PC-9 (cell line): Measurements from ENCODE around the gene MAB21L3. TPM values are rescaled to one million over a fixed set of nuclear protein-coding genes. Genes with fewer than 3 reads are reported as not detected.

Source experiments
- BruUV-seq: library from RNA; stranded (reverse); fragments of 400-500 nt; replicated peaks from 2 replicates; lab custom pipeline; 2021; lab: Mats Ljungman, UMichigan
- CTCF ChIA-PET: fragments of 300-600 bp; sonication (Branson Sonifier 250); formaldehyde crosslinking; loops from one replicate; lab custom pipeline; 2022; ENCODE audit warnings: antibody characterized with exemption; lab: Charles Lee
- POLR2A ChIA-PET: fragments of 300-600 bp; sonication (Branson Sonifier 250); formaldehyde crosslinking; loops from one replicate; lab custom pipeline; 2022; ENCODE audit warnings: antibody characterized with exemption; ENCODE audit not compliant: unreplicated experiment; lab: Charles Lee
- DNase-seq, 2 experiments: peaks; one replicate each; pipeline versions ENCODE4 v3.0.0 to v3.0.0-alpha.2; 2015 to 2022; ENCODE audit warnings: mixed read lengths in 1 of 2
- H2AFZ ChIP-seq: fragments of 200-600 bp; sonication (generic); 2 replicates; pipeline ENCODE4 v1.8.1; 2017; ENCODE audit warnings: antibody characterized with exemption
- H3F3A ChIP-seq: fragments of 200-600 bp; sonication (generic); 2 replicates; pipeline ENCODE4 v1.8.1; 2017; ENCODE audit warnings: antibody characterized with exemption, mild to moderate bottlenecking, low read depth; ENCODE audit not compliant: insufficient read depth
- H3K27ac ChIP-seq: fragments of 200-600 bp; sonication (generic); 2 replicates; pipeline ENCODE4 v1.6.1; 2016; ENCODE audit warnings: mixed run types
- H3K27me3 ChIP-seq: fragments of 200-600 bp; sonication (generic); 2 replicates; pipeline ENCODE4 v1.6.1; 2016; ENCODE audit warnings: low read depth, mixed run types; ENCODE audit not compliant: insufficient read depth
- H3K36me3 ChIP-seq: fragments of 200-600 bp; sonication (generic); 2 replicates; pipeline ENCODE4 v1.6.1; 2016; ENCODE audit warnings: low read depth, mixed run types
- H3K4me1 ChIP-seq: fragments of 200-600 bp; sonication (generic); replicated peaks from 2 replicates; pipeline ENCODE4 v1.6.1; 2016; ENCODE audit warnings: mixed run types; ENCODE audit not compliant: insufficient read depth
- H3K4me2 ChIP-seq: fragments of 200-600 bp; sonication (generic); 2 replicates; pipeline ENCODE4 v1.6.1; 2017; ENCODE audit warnings: mixed run types
- H3K4me3 ChIP-seq: fragments of 200-600 bp; sonication (generic); 2 replicates; pipeline ENCODE4 v1.6.1; 2016; ENCODE audit warnings: mixed run types
- H3K79me2 ChIP-seq: fragments of 200-600 bp; sonication (generic); 2 replicates; pipeline ENCODE4 v1.6.1; 2017; ENCODE audit warnings: low read depth, mixed run types
- H3K9me2 ChIP-seq: fragments of 200-600 bp; sonication (generic); 2 replicates; pipeline ENCODE4 v1.8.1; 2017; ENCODE audit warnings: mild to moderate bottlenecking; ENCODE audit not compliant: insufficient read depth
- H3K9me3 ChIP-seq: fragments of 200-600 bp; sonication (generic); 2 replicates; pipeline ENCODE4 v1.8.1; 2016; ENCODE audit warnings: low read depth; ENCODE audit not compliant: insufficient read depth
- H4K20me1 ChIP-seq: fragments of 200-600 bp; sonication (generic); 2 replicates; pipeline ENCODE4 v1.8.1; 2017; ENCODE audit not compliant: insufficient read depth
- CTCF ChIP-seq: fragments of 200-600 bp; sonication (generic); conservative IDR thresholded peaks from 2 replicates; pipeline ENCODE4 v1.6.1; 2017; ENCODE audit warnings: mixed run types, antibody characterized with exemption, mild to moderate bottlenecking, moderate library complexity
- EZH2 ChIP-seq: fragments of 200-600 bp; sonication (generic); IDR thresholded peaks from 2 replicates; pipeline ENCODE4 v1.8.0; 2017; ENCODE audit warnings: antibody characterized with exemption, low read depth
- intact Hi-C: fragments of 100-400 bp; cut with micrococcal nuclease; formaldehyde crosslinking; loops from one replicate; pipeline ENCODE4 v1.10.0; 2022; ENCODE audit not compliant: unreplicated experiment
- total RNA-seq: library from RNA; stranded (reverse); gene quantifications from 2 replicates; pipeline ENCODE4 v1.2.3, GENCODE V29; 2021

MAB21L3 gene
- total RNA-seq, 1 experiment from 2014 or later: not detected

- Histone ChIP-seq H3K4me2 (no peak overlapping the region), H3K4me3 (no peak overlapping the region), H3K27me3 (no peaks in the 10 kb centered on the region), H3K4me1 (peaks cover 17% of the 10 kb centered on the region), H2AFZ (no peak overlapping the region), H3F3A (peaks cover 3% of the 10 kb centered on the region; the same call in 1 of the 2 replicates), H3K79me2 (no peaks in the 10 kb centered on the region), H3K9me3 (no peaks in the 10 kb centered on the region), H3K36me3 (no peaks in the 10 kb centered on the region), H3K9me2 (no peaks in the 10 kb centered on the region), H3K27ac (no peak overlapping the region), H4K20me1 (no peaks in the 10 kb centered on the region)
- ChIA-PET CTCF (no interaction called here), POLR2A (no interaction called here)
- TF ChIP-seq EZH2: no peak
- TF ChIP-seq CTCF: no peak
- BruUV-seq: no TSS peak
- no peak for DNase-seq
- intact Hi-C loops: loop anchor here (10.0 kb wide), 1 partner anchor 326 kb away; no protein-coding TSS in a partner anchor
These were observed 19.2 kb downstream of the MAB21L3 start for GRCh38 chr1:116130356-116130755.

- ChIA-PET CTCF (interaction anchor here (0.7 kb wide), 1 partner anchor 106 kb away, joined by 3 read pairs; no protein-coding TSS in a partner anchor), POLR2A (interaction anchor here (0.6 kb wide), 1 partner anchor 462 kb away, joined by 11 read pairs; no protein-coding TSS in a partner anchor)
- H2AFZ ChIP-seq: no peak overlapping the region
- no peaks in the 10 kb centered on the region for H3K27me3 ChIP-seq
- DNase-seq: no peak
- H3K79me2 ChIP-seq: no peaks in the 10 kb centered on the region
- intact Hi-C loops: loop anchor here (10.0 kb wide), 1 partner anchor 326 kb away; no protein-coding TSS in a partner anchor
- no peaks in the 10 kb centered on the region for H3K36me3 ChIP-seq
- no peak overlapping the region for H3K4me3 ChIP-seq
- H3K9me2 ChIP-seq: no peaks in the 10 kb centered on the region
- no peak overlapping the region for H3K4me2 ChIP-seq
- BruUV-seq: no TSS peak
- H3K27ac ChIP-seq: no peak overlapping the region
- H3K4me1 ChIP-seq: peaks cover 9% of the 10 kb centered on the region
- no peaks in the 10 kb centered on the region for H3F3A ChIP-seq
- TF ChIP-seq CTCF (no peak), EZH2 (no peak)
- H4K20me1 ChIP-seq: no peaks in the 10 kb centered on the region
- H3K9me3 ChIP-seq: no peaks in the 10 kb centered on the region
These were observed 20.0 kb downstream of the MAB21L3 start for GRCh38 chr1:116131170-116131569.

- Histone ChIP-seq H3K4me3 (no peak overlapping the region), H3K27ac (no peak overlapping the region)
- BruUV-seq: no TSS peak
These were observed 20.8 kb downstream of the MAB21L3 start for GRCh38 chr1:116131866-116132605.

More at GRCh38 chr1:116131866-116132605, 20.8 kb downstream of the MAB21L3 start:
- Histone ChIP-seq H3K79me2 (no peaks in the 10 kb centered on the region), H3K9me2 (no peaks in the 10 kb centered on the region), H3K9me3 (no peaks in the 10 kb centered on the region), H3F3A (no peaks in the 10 kb centered on the region), H3K4me1 (peaks cover 6% of the 10 kb centered on the region), H3K4me2 (no peak overlapping the region), H2AFZ (peak overlapping the region; percentile 20; the same call in 1 of the 2 replicates), H3K36me3 (no peaks in the 10 kb centered on the region), H4K20me1 (no peaks in the 10 kb centered on the region), H3K27me3 (no peaks in the 10 kb centered on the region)
- POLR2A ChIA-PET: interaction anchor here (0.6 kb wide), 1 partner anchor 463 kb away, joined by 11 read pairs; no protein-coding TSS in a partner anchor
- DNase-seq: peak in 1 of 2 experiments; percentile 44
- CTCF ChIA-PET: no interaction called here
- intact Hi-C loops: loop anchor here (10.0 kb wide), 1 partner anchor 327 kb away; no protein-coding TSS in a partner anchor
- TF ChIP-seq EZH2: no peak
- no peak for TF ChIP-seq CTCF
